Uterus (tissue), 2 donors: ENCODE data around the gene EPPIN.

Source experiments
- POLR2A ChIP-seq, 2 donors: fragments of 450-650 bp; IDR thresholded peaks; one replicate each; pipeline ENCODE4 v1.6.1; 2016; ENCODE audit warnings: antibody characterized with exemption in 2 of 2, mild to moderate bottlenecking in 1 of 2, moderate library complexity in 1 of 2
- TF ChIP-seq, protein P1 (sequence below), 4 experiments: fragments of 200-600 bp in 2 of 4; fragments of 450-650 bp in 2 of 4; sonication (generic) in 2 of 4; IDR thresholded peaks; one replicate each; pipeline ENCODE4 v1.5.1; 2016 to 2019; ENCODE audit warnings: antibody characterized with exemption in 4 of 4, mild to moderate bottlenecking in 2 of 4, moderate library complexity in 1 of 4

DNA sequence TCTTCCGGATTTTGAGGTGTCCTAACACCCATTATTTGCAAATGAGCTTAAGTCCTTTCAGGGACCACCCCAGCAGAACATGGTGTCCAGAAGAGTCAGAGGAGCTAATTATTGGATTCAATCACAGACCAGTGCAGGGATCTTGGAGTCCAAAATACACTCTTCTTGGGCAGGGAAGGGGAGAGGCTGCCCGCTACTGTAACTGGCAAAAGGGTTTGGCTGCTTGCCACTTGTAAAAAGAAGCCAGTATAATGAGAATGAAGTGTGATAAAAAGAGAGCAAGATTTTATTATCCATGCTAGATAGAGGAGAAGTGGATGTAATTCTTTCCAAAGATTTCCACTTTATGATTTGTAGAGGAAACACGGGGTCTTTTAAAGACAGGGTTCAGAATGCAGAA lies 51.0 kb downstream of the EPPIN start:
- TF ChIP-seq, protein P1, sequence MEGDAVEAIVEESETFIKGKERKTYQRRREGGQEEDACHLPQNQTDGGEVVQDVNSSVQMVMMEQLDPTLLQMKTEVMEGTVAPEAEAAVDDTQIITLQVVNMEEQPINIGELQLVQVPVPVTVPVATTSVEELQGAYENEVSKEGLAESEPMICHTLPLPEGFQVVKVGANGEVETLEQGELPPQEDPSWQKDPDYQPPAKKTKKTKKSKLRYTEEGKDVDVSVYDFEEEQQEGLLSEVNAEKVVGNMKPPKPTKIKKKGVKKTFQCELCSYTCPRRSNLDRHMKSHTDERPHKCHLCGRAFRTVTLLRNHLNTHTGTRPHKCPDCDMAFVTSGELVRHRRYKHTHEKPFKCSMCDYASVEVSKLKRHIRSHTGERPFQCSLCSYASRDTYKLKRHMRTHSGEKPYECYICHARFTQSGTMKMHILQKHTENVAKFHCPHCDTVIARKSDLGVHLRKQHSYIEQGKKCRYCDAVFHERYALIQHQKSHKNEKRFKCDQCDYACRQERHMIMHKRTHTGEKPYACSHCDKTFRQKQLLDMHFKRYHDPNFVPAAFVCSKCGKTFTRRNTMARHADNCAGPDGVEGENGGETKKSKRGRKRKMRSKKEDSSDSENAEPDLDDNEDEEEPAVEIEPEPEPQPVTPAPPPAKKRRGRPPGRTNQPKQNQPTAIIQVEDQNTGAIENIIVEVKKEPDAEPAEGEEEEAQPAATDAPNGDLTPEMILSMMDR (IDR thresholded peaks at IDR 0.05): no peak
- no peak for TF ChIP-seq POLR2A (IDR thresholded peaks at IDR 0.05)
